HEK293 (cell line): ENCODE measurements around the gene NPTX1.

Experiments
- CTCF ChIA-PET: fragments of 350-600 bp; formaldehyde crosslinking; extraction: SDS; loops from one replicate; lab custom pipeline; 2021; ENCODE audit warnings: antibody characterized with exemption; lab: Yijun Ruan, JAX
- POLR2A ChIA-PET: fragments of 300-600 bp; formaldehyde crosslinking; extraction: SDS; loops from one replicate; lab custom pipeline; 2020; ENCODE audit warnings: antibody characterized with exemption, inconsistent platforms; lab: Yijun Ruan, JAX
- H3K27ac ChIP-seq: fragments of 200-500 bp; sonication (Bioruptor generic); 2 replicates; pipeline ENCODE4 v1.5.1; 2014; ENCODE audit warnings: low read depth, low read length, control low read depth, inconsistent platforms; ENCODE audit errors: extremely low read depth
- H3K36me3 ChIP-seq, 2 experiments: fragments of 200-500 bp in 1 of 2; sonication (Bioruptor generic) in 1 of 2; 1 replicate in 1 of 2; 2 replicates in 1 of 2; pipeline ENCODE4 v1.5.1; 2014 to 2017; ENCODE audit warnings: inconsistent platforms in 2 of 2, low read length in 2 of 2; ENCODE audit not compliant: control insufficient read depth in 2 of 2, insufficient read depth in 1 of 2
- H3K4me1 ChIP-seq: fragments of 200-500 bp; sonication (Bioruptor generic); 2 replicates; pipeline ENCODE4 v1.5.1; 2014; ENCODE audit warnings: mild to moderate bottlenecking, low read length, inconsistent platforms; ENCODE audit not compliant: control insufficient read depth, insufficient read depth
- H3K4me3 ChIP-seq: 2 replicates; pipeline ENCODE4 v1.5.1; 2011; ENCODE audit warnings: low read depth, mild to moderate bottlenecking, control low read depth, low read length, moderate library complexity
- H3K9me3 ChIP-seq: fragments of 200-500 bp; sonication (Bioruptor generic); 2 replicates; pipeline ENCODE4 v1.5.1; 2014; ENCODE audit warnings: low read depth, low read length, inconsistent platforms; ENCODE audit not compliant: control insufficient read depth, insufficient read depth
- ELK4 ChIP-seq: IDR thresholded peaks from 2 replicates; pipeline ENCODE4 v1.6.1; 2011; ENCODE audit warnings: mild to moderate bottlenecking, low read depth, low read length, borderline replicate concordance
- GLIS2 ChIP-seq: fragments of 450-650 bp; formaldehyde crosslinking; IDR thresholded peaks from 2 replicates; pipeline ENCODE4 v1.5.1; 2016; ENCODE audit warnings: missing biosample characterization, missing genetic modification characterization
- KLF9 ChIP-seq: fragments of 450-650 bp; formaldehyde crosslinking; IDR thresholded peaks from 2 replicates; pipeline ENCODE4 v1.5.1; 2016; ENCODE audit warnings: missing biosample characterization, missing genetic modification characterization, low read depth
- OVOL3 ChIP-seq: fragments of 450-650 bp; formaldehyde crosslinking; IDR thresholded peaks from 2 replicates; pipeline ENCODE4 v1.5.1; 2016; ENCODE audit warnings: missing biosample characterization, missing genetic modification characterization
- PRDM1 ChIP-seq: fragments of 450-650 bp; formaldehyde crosslinking; IDR thresholded peaks from 2 replicates; pipeline ENCODE4; 2016; ENCODE audit warnings: missing biosample characterization, missing genetic modification characterization
- REST ChIP-seq: fragments of 450-650 bp; formaldehyde crosslinking; IDR thresholded peaks from 2 replicates; pipeline ENCODE4 v1.5.1; 2016; ENCODE audit warnings: missing biosample characterization, missing genetic modification characterization
- YY2 ChIP-seq: fragments of 450-650 bp; formaldehyde crosslinking; IDR thresholded peaks from 2 replicates; pipeline ENCODE4 v1.5.1; 2016; ENCODE audit warnings: missing biosample characterization, missing genetic modification characterization
- ZNF169 ChIP-seq: fragments of 450-650 bp; formaldehyde crosslinking; IDR thresholded peaks from 2 replicates; pipeline ENCODE4 v1.5.1; 2016; ENCODE audit warnings: missing biosample characterization, missing genetic modification characterization
- ZNF223 ChIP-seq: fragments of 450-650 bp; formaldehyde crosslinking; IDR thresholded peaks from 2 replicates; pipeline ENCODE4 v1.5.1; 2016; ENCODE audit warnings: missing biosample characterization, missing genetic modification characterization
- ZNF248 ChIP-seq: fragments of 450-650 bp; formaldehyde crosslinking; IDR thresholded peaks from 2 replicates; pipeline ENCODE4 v1.5.1; 2017; ENCODE audit warnings: missing biosample characterization, missing genetic modification characterization
- ZNF37A ChIP-seq: fragments of 450-650 bp; IDR thresholded peaks from 2 replicates; pipeline ENCODE4 v1.5.1; 2018; ENCODE audit warnings: missing biosample characterization, missing genetic modification characterization
- ZNF426 ChIP-seq: fragments of 450-650 bp; formaldehyde crosslinking; IDR thresholded peaks from 2 replicates; pipeline ENCODE4 v1.5.1; 2017; ENCODE audit warnings: missing biosample characterization, missing genetic modification characterization, mild to moderate bottlenecking, inconsistent platforms, moderate library complexity
- ZNF513 ChIP-seq: fragments of 450-650 bp; IDR thresholded peaks from 2 replicates; pipeline ENCODE4 v1.5.1; 2018; ENCODE audit warnings: missing biosample characterization, missing genetic modification characterization
- ZNF544 ChIP-seq: fragments of 450-650 bp; formaldehyde crosslinking; IDR thresholded peaks from 2 replicates; pipeline ENCODE4 v1.5.0; 2017; ENCODE audit warnings: missing biosample characterization, missing genetic modification characterization
- ZNF548 ChIP-seq: fragments of 450-650 bp; formaldehyde crosslinking; IDR thresholded peaks from 2 replicates; pipeline ENCODE4 v1.5.1; 2016; ENCODE audit warnings: missing biosample characterization, missing genetic modification characterization
- ZNF596 ChIP-seq: fragments of 450-650 bp; IDR thresholded peaks from 2 replicates; pipeline ENCODE4 v1.5.0; 2018; ENCODE audit warnings: missing biosample characterization, mild to moderate bottlenecking, missing genetic modification characterization, moderate library complexity
- ZNF664 ChIP-seq: fragments of 450-650 bp; formaldehyde crosslinking; IDR thresholded peaks from 2 replicates; pipeline ENCODE4 v1.5.1; 2016; ENCODE audit warnings: missing biosample characterization, missing genetic modification characterization
- ZNF701 ChIP-seq: fragments of 450-650 bp; formaldehyde crosslinking; IDR thresholded peaks from 2 replicates; pipeline ENCODE4 v1.5.1; 2016; ENCODE audit warnings: missing biosample characterization, missing genetic modification characterization
- ZNF747 ChIP-seq: fragments of 450-650 bp; formaldehyde crosslinking; IDR thresholded peaks from 2 replicates; pipeline ENCODE4 v1.5.1; 2016; ENCODE audit warnings: missing biosample characterization, missing genetic modification characterization
- ZNF785 ChIP-seq: fragments of 450-650 bp; formaldehyde crosslinking; IDR thresholded peaks from 2 replicates; pipeline ENCODE4 v1.5.1; 2016; ENCODE audit warnings: missing biosample characterization, missing genetic modification characterization

The NPTX1 gene

GRCh38 chr17:80428363-80428762 lies 48.0 kb downstream of the NPTX1 start:
- H3K9me3 ChIP-seq, result no peaks in the 10 kb centered on the region
- no peak overlapping the region for H3K4me3 ChIP-seq
- H3K27ac ChIP-seq, result no peak overlapping the region
- POLR2A ChIA-PET, result interaction anchor here (0.6 kb wide), 1 partner anchor 127 kb away, joined by 3 read pairs; no protein-coding TSS in a partner anchor
- no peaks in the 10 kb centered on the region for H3K4me1 ChIP-seq
- TF ChIP-seq REST (tag by site-specific recombination) (no peak), OVOL3 (tag by site-specific recombination) (no peak), ZNF747 (tag by site-specific recombination) (no peak), ELK4 (no peak), ZNF596 (tag by site-specific recombination) (no peak), ZNF37A (tag by site-specific recombination) (no peak), ZNF169 (tag by site-specific recombination) (no peak), ZNF544 (tag by site-specific recombination) (no peak), ZNF426 (no peak), YY2 (tag by site-specific recombination) (no peak), ZNF223 (no peak), ZNF664 (tag by site-specific recombination) (no peak), PRDM1 (tag by site-specific recombination) (no peak), GLIS2 (tag by site-specific recombination) (no peak), ZNF248 (no peak), ZNF513 (tag by site-specific recombination) (no peak), KLF9 (no peak)
- CTCF ChIA-PET, result interaction anchor here (0.7 to 2.5 kb wide), 9 partner anchors 10 to 551 kb away, joined by 3 to 42 read pairs (median 4); no protein-coding TSS in a partner anchor
- no peaks in the 10 kb centered on the region for H3K36me3 ChIP-seq

GRCh38 chr17:80427366-80428282 lies 48.8 kb downstream of the NPTX1 start:
- ChIA-PET CTCF (interaction anchor here (0.5 to 2.5 kb wide), 64 partner anchors 8 to 689 kb away, joined by 3 to 42 read pairs (median 4); no protein-coding TSS in a partner anchor), POLR2A (interaction anchor here (0.5 to 1.5 kb wide), 8 partner anchors 12 to 1985 kb away, joined by 3 to 4 read pairs (median 3); partner anchors contain the start of gene ENDOV)
- Histone ChIP-seq H3K36me3 (no peaks in the 10 kb centered on the region), H3K4me3 (no peak overlapping the region), H3K27ac (no peak overlapping the region), H3K4me1 (no peaks in the 10 kb centered on the region), H3K9me3 (no peaks in the 10 kb centered on the region)
- no peak for TF ChIP-seq ZNF548 (tag by site-specific recombination)
- no peak for TF ChIP-seq ZNF785 (tag by site-specific recombination)
- no peak for TF ChIP-seq ZNF701
- no peak for TF ChIP-seq PRDM1 (tag by site-specific recombination)
